ENCODE data around the gene FBXO27.

FBXO27 gene

GRCh38 chr19:39030854-39031367 lies 1.4 kb downstream of the FBXO27 start:
- H3K36me3 ChIP-seq (ENCODE audit: insufficient read depth, low read length) = no peaks in the 10 kb centered on the region
- no peak for DNase-seq (ENCODE audit: low read depth, low spot score)
- peak overlapping the region; percentile 61 for H3K9ac ChIP-seq (ENCODE audit: insufficient read length)
- TF ChIP-seq POLR2AphosphoS5 (IDR thresholded peaks at IDR 0.05; ENCODE audit: borderline replicate concordance, low read depth, low read length) (no peak), EZH2 (IDR thresholded peaks at IDR 0.05) (no peak), FOXP2 (optimal IDR thresholded peaks at IDR 0.05; ENCODE audit: control extremely low read depth, extremely low read length, insufficient read depth) (no peak)
- H3K9me3 ChIP-seq (ENCODE audit: low read depth, low read length) = no peaks in the 10 kb centered on the region
- H3K27ac ChIP-seq = no peak overlapping the region
- peak overlapping the region; percentile 76 for H3K4me3 ChIP-seq

- Histone ChIP-seq H3K36me3 (ENCODE audit: insufficient read depth, low read length) (no peaks in the 10 kb centered on the region), H3K27ac (no peak overlapping the region), H3K4me3 (no peak overlapping the region), H3K9me3 (ENCODE audit: low read depth, low read length) (no peaks in the 10 kb centered on the region), H3K9ac (ENCODE audit: insufficient read length) (no peak overlapping the region)
- DNase-seq (ENCODE audit: low read depth, low spot score) = no peak
- no peak for TF ChIP-seq FOXP2 (optimal IDR thresholded peaks at IDR 0.05; ENCODE audit: control extremely low read depth, extremely low read length, insufficient read depth)
- TF ChIP-seq EZH2 (IDR thresholded peaks at IDR 0.05) = no peak
- TF ChIP-seq POLR2AphosphoS5 (IDR thresholded peaks at IDR 0.05; ENCODE audit: borderline replicate concordance, low read depth, low read length) = no peak
These were observed 7.3 kb downstream of the FBXO27 start for GRCh38 chr19:39024875-39025641.

- no peaks in the 10 kb centered on the region for H3K36me3 ChIP-seq (ENCODE audit: insufficient read depth, low read length)
- no peaks in the 10 kb centered on the region for H3K9me3 ChIP-seq (ENCODE audit: low read depth, low read length)
- no peak overlapping the region for H3K9ac ChIP-seq (ENCODE audit: insufficient read length)
- TF ChIP-seq POLR2AphosphoS5 (IDR thresholded peaks at IDR 0.05; ENCODE audit: borderline replicate concordance, low read depth, low read length) (no peak), EZH2 (IDR thresholded peaks at IDR 0.05) (no peak), FOXP2 (optimal IDR thresholded peaks at IDR 0.05; ENCODE audit: control extremely low read depth, extremely low read length, insufficient read depth) (no peak)
- no peak overlapping the region for H3K27ac ChIP-seq
- no peak overlapping the region for H3K4me3 ChIP-seq
- DNase-seq (ENCODE audit: low read depth, low spot score) = no peak
These were observed 11.3 kb downstream of the FBXO27 start for GRCh38 chr19:39021063-39021462.

GRCh38 chr19:39017646-39018045 lies 14.7 kb downstream of the FBXO27 start:
- no peak for TF ChIP-seq EZH2 (IDR thresholded peaks at IDR 0.05)
- no peak for TF ChIP-seq POLR2AphosphoS5 (IDR thresholded peaks at IDR 0.05; ENCODE audit: borderline replicate concordance, low read depth, low read length)
- TF ChIP-seq FOXP2 (optimal IDR thresholded peaks at IDR 0.05; ENCODE audit: control extremely low read depth, extremely low read length, insufficient read depth) = no peak
- Histone ChIP-seq H3K36me3 (ENCODE audit: insufficient read depth, low read length) (no peaks in the 10 kb centered on the region), H3K4me3 (no peak overlapping the region), H3K9me3 (ENCODE audit: low read depth, low read length) (no peaks in the 10 kb centered on the region), H3K27ac (no peak overlapping the region), H3K9ac (ENCODE audit: insufficient read length) (no peak overlapping the region)
- DNase-seq (ENCODE audit: low read depth, low spot score) = no peak

- no peak for DNase-seq (ENCODE audit: low read depth, low spot score)
- no peak overlapping the region for H3K27ac ChIP-seq
- no peak overlapping the region for H3K4me3 ChIP-seq
- no peaks in the 10 kb centered on the region for H3K9me3 ChIP-seq (ENCODE audit: low read depth, low read length)
- TF ChIP-seq POLR2AphosphoS5 (IDR thresholded peaks at IDR 0.05; ENCODE audit: borderline replicate concordance, low read depth, low read length) (no peak), EZH2 (IDR thresholded peaks at IDR 0.05) (no peak), FOXP2 (optimal IDR thresholded peaks at IDR 0.05; ENCODE audit: control extremely low read depth, extremely low read length, insufficient read depth) (no peak)
- no peaks in the 10 kb centered on the region for H3K36me3 ChIP-seq (ENCODE audit: insufficient read depth, low read length)
- no peak overlapping the region for H3K9ac ChIP-seq (ENCODE audit: insufficient read length)
These were observed 15.3 kb downstream of the FBXO27 start for GRCh38 chr19:39017026-39017425.

GRCh38 chr19:39014037-39014436 lies 18.3 kb downstream of the FBXO27 start:
- H3K36me3 ChIP-seq (ENCODE audit: insufficient read depth, low read length) = no peaks in the 10 kb centered on the region
- DNase-seq (ENCODE audit: low read depth, low spot score) = no peak
- H3K4me3 ChIP-seq = no peak overlapping the region
- no peak for TF ChIP-seq EZH2 (IDR thresholded peaks at IDR 0.05)
- TF ChIP-seq FOXP2 (optimal IDR thresholded peaks at IDR 0.05; ENCODE audit: control extremely low read depth, extremely low read length, insufficient read depth) = no peak
- no peak for TF ChIP-seq POLR2AphosphoS5 (IDR thresholded peaks at IDR 0.05; ENCODE audit: borderline replicate concordance, low read depth, low read length)
- H3K9ac ChIP-seq (ENCODE audit: insufficient read length) = no peak overlapping the region
- no peak overlapping the region for H3K27ac ChIP-seq
- no peaks in the 10 kb centered on the region for H3K9me3 ChIP-seq (ENCODE audit: low read depth, low read length)

- TF ChIP-seq EZH2 (IDR thresholded peaks at IDR 0.05) (no peak), POLR2AphosphoS5 (IDR thresholded peaks at IDR 0.05; ENCODE audit: borderline replicate concordance, low read depth, low read length) (no peak), FOXP2 (optimal IDR thresholded peaks at IDR 0.05; ENCODE audit: control extremely low read depth, extremely low read length, insufficient read depth) (no peak)
- Histone ChIP-seq H3K27ac (no peak overlapping the region), H3K36me3 (ENCODE audit: insufficient read depth, low read length) (no peaks in the 10 kb centered on the region), H3K9ac (ENCODE audit: insufficient read length) (no peak overlapping the region), H3K4me3 (no peak overlapping the region), H3K9me3 (ENCODE audit: low read depth, low read length) (no peaks in the 10 kb centered on the region)
- DNase-seq (ENCODE audit: low read depth, low spot score) = no peak
These were observed 23.3 kb downstream of the FBXO27 start for GRCh38 chr19:39009001-39009400.

GRCh38 chr19:39008137-39008536 lies 24.2 kb downstream of the FBXO27 start:
- Histone ChIP-seq H3K9ac (ENCODE audit: insufficient read length) (no peak overlapping the region), H3K9me3 (ENCODE audit: low read depth, low read length) (no peaks in the 10 kb centered on the region), H3K36me3 (ENCODE audit: insufficient read depth, low read length) (no peaks in the 10 kb centered on the region), H3K27ac (no peak overlapping the region), H3K4me3 (no peak overlapping the region)
- TF ChIP-seq EZH2 (IDR thresholded peaks at IDR 0.05) = no peak
- no peak for TF ChIP-seq POLR2AphosphoS5 (IDR thresholded peaks at IDR 0.05; ENCODE audit: borderline replicate concordance, low read depth, low read length)
- no peak for TF ChIP-seq FOXP2 (optimal IDR thresholded peaks at IDR 0.05; ENCODE audit: control extremely low read depth, extremely low read length, insufficient read depth)
- no peak for DNase-seq (ENCODE audit: low read depth, low spot score)
